NOMO-1 (cell line): ENCODE measurements around the gene WSCD1.

Experiments
- DNase-seq, 2 experiments: peaks; one replicate each; lab custom pipeline; 2025; ENCODE audit not compliant: unreplicated experiment in 2 of 2; lab: John Stamatoyannopoulos, UW

WSCD1 gene

GRCh38 chr17:6145946-6146345, 75.8 kb downstream of the WSCD1 start:
- DNase-seq: no peak

- DNase-seq: no peak
Measured at GRCh38 chr17:6147042-6147441, 76.9 kb downstream of the WSCD1 start.

- DNase-seq: no peak
Measured at GRCh38 chr17:6153375-6153774, 83.2 kb downstream of the WSCD1 start.

GRCh38 chr17:6157716-6158115, 87.5 kb downstream of the WSCD1 start:
- DNase-seq: no peak

- DNase-seq: no peak
Measured at GRCh38 chr17:6159541-6160231, 89.5 kb downstream of the WSCD1 start.

- DNase-seq: no peak
Measured at GRCh38 chr17:6160232-6160555, 90.0 kb downstream of the WSCD1 start.

GRCh38 chr17:6160911-6161855, 91.0 kb downstream of the WSCD1 start:
- DNase-seq: no peak

- no peak for DNase-seq
Measured at GRCh38 chr17:6162216-6162615, 92.0 kb downstream of the WSCD1 start.

GRCh38 chr17:6162892-6163291, 92.7 kb downstream of the WSCD1 start:
- DNase-seq: no peak

- DNase-seq: no peak
Measured at GRCh38 chr17:6163612-6164333, 93.6 kb downstream of the WSCD1 start.

- DNase-seq: no peak
Measured at GRCh38 chr17:6164996-6165395, 94.8 kb downstream of the WSCD1 start.

- DNase-seq: no peak
Measured at GRCh38 chr17:6165806-6166205, 95.6 kb downstream of the WSCD1 start.

- peak; percentile 8 to 47 for DNase-seq
Measured at GRCh38 chr17:6166492-6167179, 96.5 kb downstream of the WSCD1 start.

- no peak for DNase-seq
Measured at GRCh38 chr17:6168296-6168695, 98.1 kb downstream of the WSCD1 start.

GRCh38 chr17:6170349-6170748, 100.2 kb downstream of the WSCD1 start:
- no peak for DNase-seq

GRCh38 chr17:6172642-6173330, 102.6 kb downstream of the WSCD1 start:
- no peak for DNase-seq

GRCh38 chr17:6173653-6174052, 103.5 kb downstream of the WSCD1 start:
- DNase-seq: no peak
